Calu3 (cell line): Measurements from ENCODE around the gene FSHR. TPM values are rescaled to one million over a fixed set of nuclear protein-coding genes. Genes with fewer than 3 reads are reported as not detected.

Experiments
- BruUV-seq: library from RNA; stranded (reverse); fragments of 400-500 nt; replicated peaks from 2 replicates; lab custom pipeline; 2021; lab: Mats Ljungman, UMichigan
- CTCF ChIA-PET: fragments of 300-600 bp; sonication (Branson Sonifier 250); formaldehyde crosslinking; loops from one replicate; lab custom pipeline; 2022; ENCODE audit warnings: antibody characterized with exemption; lab: Charles Lee
- DNase-seq: peaks from one replicate; pipeline ENCODE4 v3.0.0; 2022
- H3K27ac Mint-ChIP-seq: one replicate; pipeline ENCODE4 v1.8.0; 2022; ENCODE audit warnings: mixed read lengths; ENCODE audit not compliant: unreplicated experiment
- H3K27me3 Mint-ChIP-seq: one replicate; pipeline ENCODE4 v1.8.0; 2022; ENCODE audit warnings: mixed read lengths; ENCODE audit not compliant: unreplicated experiment
- H3K36me3 Mint-ChIP-seq: one replicate; pipeline ENCODE4 v1.8.0; 2022; ENCODE audit warnings: mild to moderate bottlenecking, moderate library complexity, mixed read lengths; ENCODE audit not compliant: insufficient read depth, unreplicated experiment
- H3K4me1 Mint-ChIP-seq: one replicate; pipeline ENCODE4 v1.8.0; 2022; ENCODE audit warnings: mild to moderate bottlenecking, low read depth, mixed read lengths; ENCODE audit not compliant: unreplicated experiment
- H3K4me3 Mint-ChIP-seq: one replicate; pipeline ENCODE4 v1.8.0; 2022; ENCODE audit warnings: mild to moderate bottlenecking, low read depth, moderate library complexity, mixed read lengths; ENCODE audit not compliant: unreplicated experiment
- H3K9me3 Mint-ChIP-seq: one replicate; pipeline ENCODE4 v1.8.0; 2022; ENCODE audit warnings: low read depth, mixed read lengths; ENCODE audit not compliant: unreplicated experiment
- intact Hi-C: fragments of 100-400 bp; cut with micrococcal nuclease; formaldehyde crosslinking; loops from one replicate; pipeline ENCODE4 v1.10.0; 2022; ENCODE audit not compliant: unreplicated experiment
- total RNA-seq: library from RNA; stranded (reverse); gene quantifications from 2 replicates; pipeline ENCODE4 v1.2.3, GENCODE V29; 2022
- TF ChIP-seq, protein P1 (sequence below): fragments of 200-600 bp; IDR thresholded peaks from one replicate; pipeline ENCODE4 v1.8.0; 2022; ENCODE audit warnings: antibody characterized with exemption; ENCODE audit not compliant: unreplicated experiment

Gene FSHR
- total RNA-seq, 1 experiment from 2014 or later: not detected

DNA sequence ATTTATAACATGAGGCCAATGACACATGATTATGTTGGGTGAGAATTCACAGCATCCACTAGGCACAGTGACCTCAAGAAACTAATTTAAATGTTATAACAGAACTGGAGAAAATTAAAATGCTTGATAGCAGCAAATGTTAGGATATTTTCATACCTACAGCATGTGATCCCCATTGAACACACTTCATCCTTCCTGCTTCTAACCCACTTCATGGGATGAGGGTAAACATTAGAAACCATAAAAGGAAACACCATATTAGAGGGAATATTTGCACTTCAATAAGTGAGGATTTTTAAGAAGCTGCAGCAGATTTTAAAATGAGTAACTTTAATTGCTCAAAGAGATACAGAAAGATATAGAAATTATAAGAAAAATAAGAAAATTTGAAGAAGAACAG, 117.1 kb downstream of the FSHR start:
- TF ChIP-seq, protein P1, sequence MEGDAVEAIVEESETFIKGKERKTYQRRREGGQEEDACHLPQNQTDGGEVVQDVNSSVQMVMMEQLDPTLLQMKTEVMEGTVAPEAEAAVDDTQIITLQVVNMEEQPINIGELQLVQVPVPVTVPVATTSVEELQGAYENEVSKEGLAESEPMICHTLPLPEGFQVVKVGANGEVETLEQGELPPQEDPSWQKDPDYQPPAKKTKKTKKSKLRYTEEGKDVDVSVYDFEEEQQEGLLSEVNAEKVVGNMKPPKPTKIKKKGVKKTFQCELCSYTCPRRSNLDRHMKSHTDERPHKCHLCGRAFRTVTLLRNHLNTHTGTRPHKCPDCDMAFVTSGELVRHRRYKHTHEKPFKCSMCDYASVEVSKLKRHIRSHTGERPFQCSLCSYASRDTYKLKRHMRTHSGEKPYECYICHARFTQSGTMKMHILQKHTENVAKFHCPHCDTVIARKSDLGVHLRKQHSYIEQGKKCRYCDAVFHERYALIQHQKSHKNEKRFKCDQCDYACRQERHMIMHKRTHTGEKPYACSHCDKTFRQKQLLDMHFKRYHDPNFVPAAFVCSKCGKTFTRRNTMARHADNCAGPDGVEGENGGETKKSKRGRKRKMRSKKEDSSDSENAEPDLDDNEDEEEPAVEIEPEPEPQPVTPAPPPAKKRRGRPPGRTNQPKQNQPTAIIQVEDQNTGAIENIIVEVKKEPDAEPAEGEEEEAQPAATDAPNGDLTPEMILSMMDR: no peak
- DNase-seq: no peak
- intact Hi-C loops: no loop called here
- H3K4me3 Mint-ChIP-seq: no peak overlapping the region
- peaks cover 9% of the 10 kb centered on the region for H3K9me3 Mint-ChIP-seq
- BruUV-seq: no TSS peak
- no peaks in the 10 kb centered on the region for H3K27me3 Mint-ChIP-seq
- no peaks in the 10 kb centered on the region for H3K36me3 Mint-ChIP-seq
- CTCF ChIA-PET: no interaction called here
- no peaks in the 10 kb centered on the region for H3K4me1 Mint-ChIP-seq
- no peak overlapping the region for H3K27ac Mint-ChIP-seq

DNA sequence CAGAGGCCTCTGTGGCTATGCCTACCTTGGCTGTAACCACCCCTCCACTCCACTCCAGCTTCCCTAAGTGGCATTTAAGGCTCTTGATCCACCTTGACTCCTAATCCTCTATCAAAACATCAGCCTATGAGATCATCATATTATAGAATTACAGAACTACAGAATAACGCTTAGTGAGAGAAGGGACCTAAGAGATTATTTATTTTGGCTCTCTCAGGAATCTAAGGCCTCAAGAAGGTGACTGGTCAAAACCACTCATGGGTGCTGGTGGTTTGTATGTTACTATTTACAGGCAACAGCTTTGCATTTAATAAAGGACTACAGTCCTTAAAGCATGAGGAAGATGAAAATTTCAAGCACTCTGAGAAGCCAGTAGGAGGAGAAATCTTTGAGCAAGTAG, 118.8 kb downstream of the FSHR start:
- DNase-seq: no peak
- Mint-ChIP-seq H3K27me3 (no peaks in the 10 kb centered on the region), H3K9me3 (peaks cover 9% of the 10 kb centered on the region), H3K27ac (no peak overlapping the region), H3K4me3 (no peak overlapping the region), H3K4me1 (no peaks in the 10 kb centered on the region), H3K36me3 (no peaks in the 10 kb centered on the region)
- intact Hi-C loops: no loop called here
- BruUV-seq: no TSS peak
- CTCF ChIA-PET: interaction anchor here (0.6 kb wide), 1 partner anchor 47 kb away, joined by 4 read pairs; no protein-coding TSS in a partner anchor
- TF ChIP-seq, protein P1: no peak

DNA sequence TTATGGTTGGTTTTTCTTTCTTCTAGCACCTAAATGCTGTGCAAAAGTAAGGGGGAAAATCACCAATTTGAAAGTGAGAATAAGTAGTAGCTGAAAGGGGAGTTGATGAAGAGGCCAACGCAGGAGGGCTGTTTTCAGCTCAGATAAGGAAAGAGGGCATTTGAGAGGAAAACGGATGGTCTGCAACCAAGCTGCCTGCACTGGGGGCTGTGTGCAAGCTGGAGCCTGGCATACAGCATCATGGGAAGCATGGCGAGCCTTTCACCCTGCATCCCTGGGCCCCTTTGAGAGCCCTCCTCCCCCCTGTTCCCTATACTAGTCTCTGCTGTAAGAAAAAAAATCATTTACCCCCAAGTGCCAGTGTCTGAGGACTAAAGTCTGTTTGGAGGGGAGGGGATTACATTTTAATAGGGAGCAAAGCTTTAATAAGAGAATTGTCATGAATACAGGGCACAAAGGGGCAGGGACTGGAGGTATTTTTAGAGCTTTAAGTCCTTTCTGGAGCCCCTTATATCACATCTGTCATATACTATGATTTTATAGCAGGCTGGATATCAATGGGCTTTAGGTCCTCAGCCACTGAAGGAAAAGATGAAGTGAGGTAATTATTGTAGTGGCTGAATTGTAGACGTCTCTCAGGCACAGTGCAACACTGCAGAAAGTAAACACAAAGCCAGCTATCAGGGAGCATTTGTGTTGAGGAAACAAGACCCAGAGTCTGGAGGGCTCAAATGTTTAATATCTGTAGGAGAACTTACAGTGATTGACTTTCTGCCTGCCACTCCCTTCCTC, 120.7 kb downstream of the FSHR start:
- no peak for DNase-seq
- Mint-ChIP-seq H3K4me3 (no peak overlapping the region), H3K27ac (no peak overlapping the region), H3K9me3 (peaks cover 9% of the 10 kb centered on the region), H3K27me3 (no peaks in the 10 kb centered on the region), H3K36me3 (no peaks in the 10 kb centered on the region), H3K4me1 (no peaks in the 10 kb centered on the region)
- CTCF ChIA-PET: no interaction called here
- BruUV-seq: no TSS peak
- intact Hi-C loops: no loop called here
- TF ChIP-seq, protein P1: no peak

DNA sequence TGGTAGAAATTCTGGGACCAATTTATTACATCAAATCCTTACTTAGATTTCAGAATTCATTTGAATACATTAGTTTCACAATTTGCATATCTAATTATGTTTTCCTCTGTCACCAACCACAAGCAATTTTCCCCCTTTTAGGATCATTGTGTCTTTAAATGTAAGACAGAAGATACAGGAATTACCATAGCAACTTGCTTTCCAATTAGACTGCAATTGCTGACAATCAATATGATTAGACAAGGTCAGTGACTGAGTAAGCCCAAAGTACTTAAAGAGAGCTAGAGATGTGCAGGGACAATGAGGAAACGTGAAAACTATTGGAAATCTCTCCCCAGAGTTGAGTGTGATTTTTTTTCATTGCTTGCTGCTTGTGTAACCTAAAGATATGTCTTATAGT, 121.4 kb downstream of the FSHR start:
- intact Hi-C loops: no loop called here
- no peaks in the 10 kb centered on the region for H3K4me1 Mint-ChIP-seq
- H3K27ac Mint-ChIP-seq: no peak overlapping the region
- no peak for DNase-seq
- H3K36me3 Mint-ChIP-seq: no peaks in the 10 kb centered on the region
- peaks cover 9% of the 10 kb centered on the region for H3K9me3 Mint-ChIP-seq
- no peak overlapping the region for H3K4me3 Mint-ChIP-seq
- no peaks in the 10 kb centered on the region for H3K27me3 Mint-ChIP-seq
- CTCF ChIA-PET: no interaction called here
- TF ChIP-seq, protein P1: no peak
- BruUV-seq: no TSS peak
